B cell (primary cell): ENCODE data around the gene ESYT2. TPM values are rescaled to one million over a fixed set of nuclear protein-coding genes. Genes with fewer than 3 reads are reported as not detected.
A peak's percentile ranks its signal among the peaks of the same experiment; 100 is the strongest.

Source experiments
- ATAC-seq: fragments of 200-7000 bp; cut with Tn5 transposase; one replicate; pipeline ENCODE4 v1.10.0; 2021; ENCODE audit warnings: low read depth, mild to moderate bottlenecking, moderate number of reproducible peaks, moderate library complexity
- CTCF ChIA-PET: fragments of 350-600 bp; sonication (Branson Sonifier 250); formaldehyde crosslinking; loops from one replicate; lab custom pipeline; 2021; ENCODE audit warnings: antibody characterized with exemption, inconsistent platforms; lab: Charles Lee
- POLR2A ChIA-PET: fragments of 350-600 bp; sonication (Branson Sonifier 250); formaldehyde crosslinking; loops from one replicate; lab custom pipeline; 2021; ENCODE audit warnings: antibody characterized with exemption; lab: Charles Lee
- DNase-seq: peaks from one replicate; pipeline ENCODE4 v3.0.0; 2013
- H2AFZ ChIP-seq: 2 replicates; pipeline ENCODE4 v1.6.1; 2012; ENCODE audit warnings: mild to moderate bottlenecking, low read depth, low read length; ENCODE audit not compliant: insufficient read depth, poor library complexity, severe bottlenecking
- H3K27ac ChIP-seq, 2 donors: 1 replicate in 1 of 2; 2 replicates in 1 of 2; pipeline ENCODE4 v1.5.1; 2012 to 2013; ENCODE audit warnings: low read length in 2 of 2, mild to moderate bottlenecking in 2 of 2, moderate library complexity in 1 of 2
- H3K27me3 ChIP-seq, 4 experiments: fragments of 200-600 bp in 1 of 4; sonication (generic) in 1 of 4; replicated peaks in 1 of 4; 1 replicate in 2 of 4; 2 replicates in 2 of 4; pipeline versions ENCODE4 v1.6.1 to v1.7.0; 2013 to 2016; ENCODE audit warnings: low read length in 3 of 4, mild to moderate bottlenecking in 2 of 4, mixed read lengths in 1 of 4, moderate library complexity in 1 of 4; ENCODE audit not compliant: insufficient read depth in 4 of 4, control insufficient read depth in 3 of 4; ENCODE audit errors: control extremely low read depth in 1 of 4
- H3K36me3 ChIP-seq, 2 experiments: replicated peaks in 1 of 2; 1 replicate in 1 of 2; 2 replicates in 1 of 2; pipeline versions ENCODE4 v1.6.1 to v1.7.1; 2013; ENCODE audit warnings: low read length in 1 of 2; ENCODE audit not compliant: insufficient read depth in 2 of 2, control insufficient read depth in 1 of 2; ENCODE audit errors: control extremely low read depth in 1 of 2, extremely low read depth in 1 of 2
- H3K4me1 ChIP-seq, 2 donors: fragments of 200-600 bp in 1 of 2; sonication (generic) in 1 of 2; 1 replicate in 1 of 2; 2 replicates in 1 of 2; pipeline versions ENCODE4 v1.5.1 to v1.6.1; 2013 to 2017; ENCODE audit warnings: low read length in 2 of 2; ENCODE audit not compliant: control insufficient read depth in 2 of 2, insufficient read depth in 2 of 2
- H3K4me2 ChIP-seq: replicated peaks from 2 replicates; pipeline ENCODE3; 2012; ENCODE audit warnings: mild to moderate bottlenecking, low read depth, low read length; ENCODE audit not compliant: poor library complexity, severe bottlenecking
- H3K4me3 ChIP-seq, 5 experiments: fragments of 200-600 bp in 1 of 5; sonication (generic) in 1 of 5; 1 replicate in 3 of 5; 2 replicates in 2 of 5; pipeline versions ENCODE4 v1.5.1 to v1.7.0; 2011 to 2016; ENCODE audit warnings: low read length in 4 of 5, mild to moderate bottlenecking in 4 of 5, low read depth in 2 of 5, control low read depth in 1 of 5, moderate library complexity in 1 of 5; ENCODE audit not compliant: insufficient read depth in 1 of 5; ENCODE audit errors: control extremely low read depth in 1 of 5, extremely low read depth in 1 of 5
- H3K79me2 ChIP-seq: fragments of 200-600 bp; sonication (generic); one replicate; pipeline ENCODE4 v1.6.0; 2016; ENCODE audit warnings: low read length; ENCODE audit not compliant: control insufficient read depth, insufficient read depth
- H3K9ac ChIP-seq: fragments of 200-600 bp; sonication (generic); 2 replicates; pipeline ENCODE4 v1.6.1; 2017; ENCODE audit warnings: mild to moderate bottlenecking, low read length, moderate library complexity
- H3K9me3 ChIP-seq, 3 donors: one replicate each; pipeline versions ENCODE4 v1.6.1 to v1.7.1; 2013; ENCODE audit warnings: low read length in 2 of 3; ENCODE audit not compliant: control insufficient read depth in 2 of 3, insufficient read depth in 1 of 3; ENCODE audit errors: control extremely low read depth in 1 of 3
- H4K20me1 ChIP-seq: 2 replicates; pipeline ENCODE4 v1.6.0; 2012; ENCODE audit warnings: mild to moderate bottlenecking, low read length; ENCODE audit not compliant: insufficient read depth, control insufficient read depth, poor library complexity, severe bottlenecking
- H3K27ac Mint-ChIP-seq: one replicate; pipeline ENCODE4 v1.8.0; 2021; ENCODE audit warnings: mixed read lengths
- H3K27me3 Mint-ChIP-seq: one replicate; pipeline ENCODE4 v1.8.0; 2021; ENCODE audit warnings: mixed read lengths
- H3K4me1 Mint-ChIP-seq: one replicate; pipeline ENCODE4 v1.8.0; 2021; ENCODE audit warnings: mixed read lengths
- H3K4me3 Mint-ChIP-seq: one replicate; pipeline ENCODE4 v1.8.0; 2021; ENCODE audit warnings: mixed read lengths
- H3K9me3 Mint-ChIP-seq: one replicate; pipeline ENCODE4 v1.8.0; 2022; ENCODE audit warnings: mixed read lengths; ENCODE audit not compliant: insufficient read depth
- CTCF ChIP-seq: fragments of 200-600 bp; IDR thresholded peaks from one replicate; pipeline ENCODE4 v1.8.0; 2022; ENCODE audit warnings: antibody characterized with exemption, mild to moderate bottlenecking
- EZH2 ChIP-seq: IDR thresholded peaks from 2 replicates; pipeline ENCODE4 v1.6.1; 2012; ENCODE audit warnings: borderline replicate concordance, low read depth, mild to moderate bottlenecking, moderate library complexity, low read length; ENCODE audit not compliant: insufficient read depth, poor library complexity, severe bottlenecking
- WGBS: methylation state at CpG from one replicate; pipeline ENCODE4 v1.1.5; 2013; ENCODE audit warnings: missing lambda C conversion rate; ENCODE audit not compliant: insufficient coverage; 5-methylcytosine and 5-hydroxymethylcytosine counted together
- intact Hi-C: fragments of 100-400 bp; cut with micrococcal nuclease; formaldehyde crosslinking; loops from one replicate; pipeline ENCODE4 v1.10.0; 2022
- polyA plus RNA-seq: library from polyadenylated mRNA; depleted of rRNA; stranded (reverse); fragments of >200 nt; gene quantifications from 2 replicates; pipeline ENCODE4 v1.2.3, GENCODE V29; 2012
- total RNA-seq, 2 donors: library from RNA; stranded (reverse); fragments of 120-200 nt in 1 of 2; gene quantifications; 1 replicate in 1 of 2; 2 replicates in 1 of 2; pipeline versions ENCODE4 v1.2.3 to v1.2.4, GENCODE V29; 2013 to 2022

The ESYT2 gene
- total and polyA plus RNA-seq, 2 donors (not counting 1 experiment from before 2014, with no cell fraction given) = 12.0 to 34.2 TPM

- ATAC-seq (no peak), DNase-seq (peak; percentile 61)
- Histone ChIP-seq H3K27me3 (peaks cover 0 to 3% (median 0%) of the 10 kb centered on the region in 4 experiments), H3K27ac (peak overlapping the region in 1 of 2 donors; percentile 99), H3K4me1 (peaks cover 21 to 23% of the 10 kb centered on the region in 2 donors), H3K9ac (peak overlapping the region; percentile 84), H3K4me2 (peak overlapping the region; percentile 76), H3K36me3 (no peaks in the 10 kb centered on the region), H2AFZ (peak overlapping the region; percentile 13), H3K79me2 (peaks cover 58% of the 10 kb centered on the region), H4K20me1 (peaks cover 28% of the 10 kb centered on the region), H3K4me3 (peak overlapping the region; percentile 46 to 88 (median 68)), H3K9me3 (no peaks in the 10 kb centered on the region)
- ChIA-PET CTCF (no interaction called here), POLR2A (no interaction called here)
- Mint-ChIP-seq H3K27me3 (peaks cover 3% of the 10 kb centered on the region), H3K4me3 (peak overlapping the region; percentile 86), H3K27ac (peak overlapping the region; percentile 88), H3K9me3 (no peaks in the 10 kb centered on the region), H3K4me1 (peaks cover 27% of the 10 kb centered on the region)
- TF ChIP-seq CTCF (no peak), EZH2 (no peak)
- 4% methylated on average over 9 of the region's 13 CpGs for WGBS
- intact Hi-C loops = no loop called here
These were observed 1.7 kb downstream of the ESYT2 start for GRCh38 chr7:158827411-158828132.

- no peak for ATAC-seq
- Histone ChIP-seq H3K79me2 (peaks cover 76% of the 10 kb centered on the region), H3K9ac (no peak overlapping the region), H3K4me2 (no peak overlapping the region), H4K20me1 (peaks cover 35% of the 10 kb centered on the region), H3K4me3 (no peak overlapping the region), H3K27me3 (no peaks in the 10 kb centered on the region), H2AFZ (no peak overlapping the region), H3K27ac (no peak overlapping the region), H3K9me3 (no peaks in the 10 kb centered on the region), H3K36me3 (no peaks in the 10 kb centered on the region), H3K4me1 (peaks cover 21 to 26% of the 10 kb centered on the region in 2 donors)
- Mint-ChIP-seq H3K4me3 (no peak overlapping the region), H3K27ac (no peak overlapping the region), H3K4me1 (peaks cover 35% of the 10 kb centered on the region), H3K27me3 (no peaks in the 10 kb centered on the region), H3K9me3 (no peaks in the 10 kb centered on the region)
- ChIA-PET POLR2A (no interaction called here), CTCF (interaction anchor here (0.7 kb wide), 1 partner anchor 87 kb away, joined by 3 read pairs; no protein-coding TSS in a partner anchor)
- WGBS = 60% methylated on average over 1 of the region's 8 CpGs
- no peak for DNase-seq
- intact Hi-C loops = no loop called here
- TF ChIP-seq EZH2 = no peak
- no peak for TF ChIP-seq CTCF
These were observed 3.5 kb downstream of the ESYT2 start for GRCh38 chr7:158825628-158826289.
